Iris pigment epithelial cell (primary cell): ENCODE data around the gene UBXN4.
"Not testable (repeated sequence)": the region's sequence is repeated elsewhere in the genome, so short reads cannot be mapped to it uniquely, and the experiment has no call there.

Experiments
- DNase-seq: peaks from one replicate; pipeline ENCODE4 v3.0.0-alpha.2; 2011; ENCODE audit warnings: low read depth

The UBXN4 gene

DNA sequence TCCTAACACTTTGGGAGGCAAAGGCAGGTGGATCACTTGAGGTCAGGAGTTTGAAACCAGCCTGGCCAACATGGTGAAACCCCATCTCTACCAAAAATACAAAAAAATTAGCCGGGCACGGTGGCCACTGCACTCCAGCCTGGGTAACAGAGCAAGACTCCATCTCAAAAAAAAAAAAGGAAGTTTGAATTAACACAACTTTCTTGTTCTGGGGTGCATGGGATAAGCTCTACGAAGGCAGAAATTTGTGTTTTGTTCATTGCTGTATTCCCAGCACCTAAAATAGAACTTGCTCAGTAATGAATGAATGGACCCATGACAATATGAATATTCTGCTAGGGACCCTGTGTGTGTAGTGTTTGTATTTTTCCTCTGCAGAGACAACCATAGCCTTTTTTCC is 66.2 kb downstream of the UBXN4 start:
- DNase-seq: not testable (repeated sequence)

- no peak for DNase-seq
Measured at GRCh38 chr2:135812907-135813511, 71.4 kb downstream of the UBXN4 start.

- DNase-seq: no peak
Measured at GRCh38 chr2:135815269-135815668, 73.6 kb downstream of the UBXN4 start.

- no peak for DNase-seq
Measured at GRCh38 chr2:135817466-135817865, 75.8 kb downstream of the UBXN4 start.

- no peak for DNase-seq
Measured at GRCh38 chr2:135817951-135818350, 76.3 kb downstream of the UBXN4 start.

GRCh38 chr2:135818937-135819610 is 77.4 kb downstream of the UBXN4 start:
- peak; percentile 61 for DNase-seq

- peak; percentile 57 for DNase-seq
Measured at GRCh38 chr2:135820003-135820618, 78.5 kb downstream of the UBXN4 start.

DNA sequence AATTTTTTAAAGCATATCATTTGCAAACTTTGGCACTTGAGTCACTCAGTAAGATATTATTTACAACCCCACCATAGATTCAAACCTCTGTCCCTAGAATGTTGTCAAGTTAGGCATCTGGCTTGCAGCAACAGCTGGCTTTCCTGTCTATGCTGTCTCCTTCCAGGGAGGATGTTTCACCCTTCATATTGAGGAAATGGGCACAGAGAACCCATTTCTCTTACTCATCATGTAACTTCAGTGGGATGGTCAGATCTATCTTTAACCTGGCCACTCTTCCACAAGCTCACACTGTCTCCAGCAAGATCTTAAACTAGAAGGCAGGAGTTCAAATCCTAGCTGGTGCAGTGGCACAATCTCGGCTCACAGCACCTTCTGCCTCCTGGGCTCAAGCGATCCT is 79.5 kb downstream of the UBXN4 start:
- DNase-seq: no peak

GRCh38 chr2:135822855-135823254 is 81.2 kb downstream of the UBXN4 start:
- DNase-seq: no peak

- DNase-seq: no peak
Measured at GRCh38 chr2:135825131-135825530, 83.5 kb downstream of the UBXN4 start.

- no peak for DNase-seq
Measured at GRCh38 chr2:135825550-135826176, 84.0 kb downstream of the UBXN4 start.

DNA sequence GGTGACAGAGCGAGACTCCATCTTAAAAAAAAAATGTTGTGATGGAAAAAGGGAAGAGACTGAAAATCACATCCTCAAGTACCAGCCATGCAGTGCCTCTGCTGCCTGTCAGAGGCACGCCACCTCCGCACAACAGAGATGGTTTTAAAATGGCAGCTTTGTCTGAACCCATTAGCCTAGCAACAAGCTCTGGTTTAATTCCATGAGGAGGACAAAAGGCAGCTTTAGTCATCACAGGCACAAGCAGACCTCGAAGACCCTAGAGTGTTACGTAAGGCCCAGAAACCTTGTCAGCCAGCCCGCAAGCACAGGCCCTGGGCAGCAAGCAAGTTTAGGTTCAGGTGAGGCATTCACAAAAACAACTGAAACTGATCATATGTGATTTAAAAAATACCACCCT is 84.9 kb downstream of the UBXN4 start:
- DNase-seq: no peak

DNA sequence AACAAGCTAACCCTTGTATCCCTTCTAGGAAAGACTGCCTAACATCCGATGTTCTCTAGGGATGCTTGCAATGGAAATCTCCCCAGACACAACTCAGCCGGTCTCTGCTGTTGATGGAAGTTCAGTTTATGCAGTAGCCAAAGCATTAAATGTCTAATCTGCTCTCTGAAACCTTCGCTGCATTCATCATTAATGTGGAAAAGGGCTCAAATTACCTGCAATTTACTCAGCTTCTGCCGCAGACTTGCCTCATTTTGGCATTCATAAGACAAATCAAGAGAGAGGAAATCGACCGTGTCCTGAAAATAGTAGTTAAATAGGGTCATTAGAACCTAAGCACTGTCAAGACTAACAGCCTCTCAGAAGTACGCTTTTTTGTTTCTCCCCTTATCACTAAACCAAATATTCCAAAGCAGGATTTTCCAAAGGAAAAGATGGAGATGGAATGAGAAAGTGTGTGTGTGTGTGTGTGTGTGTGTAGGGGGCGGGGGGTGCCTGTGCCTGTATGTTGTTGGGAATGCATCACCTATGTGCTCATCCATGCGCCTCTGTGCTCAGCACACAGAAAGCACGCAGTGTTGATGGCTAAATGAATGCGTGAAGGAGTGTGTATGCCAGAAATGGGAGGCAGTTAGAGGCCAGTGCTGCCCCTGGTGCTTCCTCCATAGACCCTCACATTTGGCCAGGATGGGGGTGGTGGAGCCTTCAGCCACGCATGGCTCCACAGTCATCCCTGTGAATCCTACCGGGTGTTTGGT is 87.9 kb downstream of the UBXN4 start:
- no peak for DNase-seq

- DNase-seq: no peak
Measured at GRCh38 chr2:135831180-135831812, 89.6 kb downstream of the UBXN4 start.

GRCh38 chr2:135832891-135833290 is 91.2 kb downstream of the UBXN4 start:
- no peak for DNase-seq
